Kasumi-1 (cell line): ENCODE data around the gene KIF4A.
A peak's percentile ranks its signal among the peaks of the same experiment; 100 is the strongest.

ENCODE experiments used
- DNase-seq, 2 experiments: peaks; one replicate each; lab custom pipeline; 2025; lab: John Stamatoyannopoulos, UW

The KIF4A gene

DNA sequence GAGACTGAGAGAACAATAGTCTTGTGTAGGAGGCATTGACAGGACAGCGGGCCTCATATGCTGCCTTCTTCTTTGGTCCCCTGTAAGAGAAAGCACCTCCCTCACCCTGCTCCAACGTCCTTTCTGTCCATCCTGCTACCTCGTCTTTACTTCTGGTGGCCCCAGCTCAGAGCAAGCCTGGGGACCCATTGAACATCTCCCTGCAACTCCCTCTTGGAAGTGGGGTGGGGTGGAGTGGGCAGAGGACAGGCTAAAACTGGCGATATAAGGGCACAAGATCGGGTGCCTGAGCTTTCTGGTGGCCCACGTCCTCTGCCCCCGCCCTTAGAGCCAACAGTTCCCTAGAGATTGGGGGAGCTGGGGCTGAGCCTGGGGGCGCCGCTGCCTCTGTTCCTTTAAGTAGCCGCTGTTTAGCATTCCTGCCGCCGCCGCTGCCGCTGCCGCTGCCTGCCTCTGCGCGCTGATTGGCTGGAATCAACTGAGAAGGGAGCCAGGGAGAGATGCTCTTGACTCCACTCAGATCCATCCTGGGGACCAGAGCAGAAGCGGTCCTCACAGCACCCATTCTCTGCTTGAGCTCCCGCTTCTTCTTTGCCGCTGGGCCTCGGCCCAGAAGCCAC, 154.5 kb downstream of the KIF4A start, which contains the start of gene DLG3:
TSS of gene DLG3 (plus strand) at position 510 of the 620 bp plus-strand sequence. CDS start 367 bp downstream, outside the sequence.
- no peak for DNase-seq

DNA sequence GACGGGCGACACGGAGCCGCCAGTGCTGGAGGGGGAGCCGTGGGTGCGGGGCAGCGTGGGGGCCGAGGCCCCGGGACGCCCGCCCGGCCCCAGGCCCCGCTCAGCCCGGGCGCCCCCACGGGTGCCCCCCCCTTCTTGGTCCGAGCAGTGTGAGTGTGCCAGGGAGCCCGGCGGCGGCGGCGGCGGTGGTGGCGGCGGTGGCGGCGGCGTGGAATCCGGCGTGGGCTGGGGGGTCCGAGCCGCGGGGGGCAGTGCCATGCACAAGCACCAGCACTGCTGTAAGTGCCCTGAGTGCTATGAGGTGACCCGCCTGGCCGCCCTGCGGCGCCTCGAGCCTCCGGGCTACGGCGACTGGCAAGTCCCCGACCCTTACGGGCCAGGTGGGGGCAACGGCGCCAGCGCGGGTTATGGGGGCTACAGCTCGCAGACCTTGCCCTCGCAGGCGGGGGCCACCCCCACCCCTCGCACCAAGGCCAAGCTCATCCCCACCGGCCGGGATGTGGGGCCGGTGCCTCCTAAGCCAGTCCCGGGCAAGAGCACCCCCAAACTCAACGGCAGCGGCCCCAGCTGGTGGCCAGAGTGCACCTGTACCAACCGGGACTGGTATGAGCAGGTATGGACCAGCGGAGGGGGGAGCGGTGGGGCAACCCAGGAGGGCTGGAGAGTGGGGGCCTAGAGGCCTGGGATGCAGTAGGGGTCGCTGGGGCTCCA, 155.2 kb downstream of the KIF4A start:
- no peak for DNase-seq

DNA sequence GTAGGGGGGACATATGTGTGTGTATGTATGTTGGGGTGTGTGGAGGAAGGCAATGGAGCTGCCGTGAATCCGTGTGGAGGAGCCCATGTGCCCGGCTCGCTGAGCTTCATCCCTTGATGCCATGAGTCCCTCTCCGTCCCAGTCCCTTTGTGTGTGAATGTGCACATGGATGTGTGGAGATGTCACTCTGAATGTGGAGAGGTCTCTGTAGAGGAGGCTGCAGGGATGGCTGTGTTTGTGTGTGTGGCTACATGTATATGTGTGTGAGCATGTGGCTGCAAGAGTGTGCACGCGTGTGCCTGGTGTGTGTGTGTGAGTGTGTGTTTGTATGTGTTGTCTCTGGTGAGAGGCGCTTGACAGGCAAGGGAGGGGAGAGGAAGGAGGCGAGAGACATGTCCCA, 156.0 kb downstream of the KIF4A start:
- DNase-seq, result no peak

DNA sequence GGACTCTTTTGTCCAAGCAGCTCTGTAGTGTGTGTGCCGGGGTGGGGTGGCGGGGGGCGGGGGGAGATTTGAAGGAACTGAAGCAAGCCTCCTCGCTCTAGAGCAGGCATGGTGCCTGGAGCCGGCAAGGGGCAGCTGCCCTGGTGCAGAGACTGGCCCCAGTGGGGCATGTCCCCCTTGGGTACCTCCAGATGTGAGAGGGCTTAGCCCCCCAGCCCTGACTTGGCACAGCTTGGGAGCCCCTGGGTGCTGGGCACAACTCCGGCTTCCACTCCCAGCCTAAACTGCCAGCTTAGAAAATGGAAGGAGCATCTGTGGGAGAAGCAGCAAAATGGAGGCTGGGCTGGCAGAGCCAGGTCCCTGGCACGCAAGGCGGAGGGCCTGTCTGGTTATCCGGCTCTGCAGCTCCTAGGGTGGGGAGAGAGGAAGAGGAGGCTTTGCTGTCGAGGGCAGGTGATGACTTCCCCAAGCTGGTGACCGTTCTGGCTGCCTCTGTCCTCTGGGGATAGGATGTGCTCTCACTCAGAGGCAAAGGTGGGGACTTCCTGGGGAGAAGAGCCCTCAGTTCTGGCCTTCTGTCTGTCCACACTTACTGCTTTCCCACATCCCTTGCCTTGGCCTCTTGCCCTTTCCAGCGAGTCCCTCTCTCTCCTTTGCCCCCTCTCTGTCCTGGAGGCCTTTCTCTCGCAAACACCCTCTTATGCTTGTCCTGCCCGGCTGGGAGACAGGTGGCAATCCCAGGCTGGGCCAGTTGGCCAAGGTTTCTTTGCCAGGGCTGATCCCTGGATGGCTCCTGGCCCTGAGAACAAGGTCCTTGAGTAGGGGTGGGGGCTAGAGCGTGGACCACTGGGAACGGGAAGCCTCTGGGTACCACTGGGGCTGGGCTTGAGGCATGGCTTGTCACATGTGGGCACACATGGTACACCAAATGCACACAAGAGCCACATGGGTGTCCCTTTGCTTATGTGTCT, 156.8 kb downstream of the KIF4A start:
- DNase-seq, result no peak

DNA sequence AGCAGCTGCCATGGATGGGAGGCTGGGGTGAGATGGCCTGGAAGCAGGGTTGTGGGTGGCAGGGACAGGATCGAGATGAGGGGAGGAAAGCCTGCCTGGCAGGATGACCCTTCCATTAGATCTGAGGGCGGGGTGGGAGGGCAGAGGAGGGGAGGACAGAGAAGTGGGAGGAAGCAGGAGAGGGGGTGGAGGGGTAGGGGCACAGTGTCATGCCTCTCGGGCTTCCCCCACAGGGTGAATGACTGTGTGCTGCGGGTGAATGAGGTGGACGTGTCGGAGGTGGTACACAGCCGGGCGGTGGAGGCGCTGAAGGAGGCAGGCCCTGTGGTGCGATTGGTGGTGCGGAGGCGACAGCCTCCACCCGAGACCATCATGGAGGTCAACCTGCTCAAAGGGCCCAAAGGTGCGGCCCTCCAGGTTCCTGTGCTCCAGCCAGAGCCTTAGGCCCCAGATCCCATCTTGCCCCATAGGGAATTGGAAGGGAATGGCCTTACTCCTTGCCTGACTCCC, 159.6 kb downstream of the KIF4A start:
- DNase-seq, result no peak

DNA sequence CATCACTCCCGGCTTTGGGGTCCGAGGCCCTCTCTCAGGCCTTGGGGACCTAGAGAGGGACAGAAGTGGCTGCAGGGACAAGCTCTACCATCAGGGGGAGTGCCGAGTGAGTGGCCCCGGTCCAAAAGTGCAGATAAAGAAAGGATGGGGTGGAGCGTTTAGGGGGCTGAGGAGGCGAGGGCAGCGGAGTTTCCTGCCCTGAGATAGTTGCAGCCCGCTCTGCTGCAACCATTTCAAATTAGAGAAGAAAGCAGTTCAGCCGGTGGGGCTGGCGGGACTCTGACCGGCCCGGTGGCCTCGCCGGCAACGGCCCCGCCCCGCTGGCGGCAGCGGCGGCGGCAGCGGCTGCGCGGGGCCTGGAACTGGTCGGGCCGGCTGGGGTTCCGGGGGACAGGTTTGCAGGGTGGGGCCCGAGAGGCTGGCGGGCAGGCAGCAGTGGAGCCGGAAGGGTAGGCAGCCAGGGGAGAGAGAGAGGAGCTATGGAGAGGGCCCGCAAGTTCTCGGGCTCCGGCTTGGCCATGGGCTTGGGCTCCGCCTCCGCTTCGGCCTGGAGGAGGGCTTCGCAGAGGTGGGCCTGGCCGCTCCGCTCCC, 162.3 kb downstream of the KIF4A start:
- DNase-seq, result peak; percentile 27 to 44

DNA sequence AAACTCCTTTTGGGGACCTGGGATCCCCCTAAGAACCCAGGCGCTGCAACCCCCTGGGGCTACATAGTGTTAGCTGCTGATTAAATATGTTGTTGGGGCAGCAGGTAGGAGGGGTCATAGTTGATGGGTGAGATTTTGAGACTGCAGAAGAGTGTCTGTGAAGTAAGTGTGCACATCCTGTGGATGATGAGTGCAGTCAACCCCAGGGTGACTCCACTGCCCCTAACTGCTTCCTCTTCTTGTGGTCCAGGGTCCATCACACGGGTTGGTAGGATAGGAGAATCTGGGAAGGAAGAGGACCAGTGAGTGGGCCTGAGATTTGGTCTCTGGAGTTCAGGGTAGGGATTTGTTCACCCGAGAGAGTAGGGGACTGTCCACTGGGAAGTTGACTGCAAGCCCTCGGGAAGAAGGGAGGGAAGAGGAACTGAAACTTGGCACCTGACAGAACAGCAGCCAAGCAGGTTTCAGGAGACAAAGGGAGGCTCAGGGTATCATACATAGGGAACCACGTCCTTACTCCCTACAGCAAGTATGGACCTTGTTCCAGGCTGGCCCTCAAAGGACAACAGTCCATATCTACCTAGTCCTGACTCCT, 163.2 kb downstream of the KIF4A start:
- DNase-seq, result no peak

DNA sequence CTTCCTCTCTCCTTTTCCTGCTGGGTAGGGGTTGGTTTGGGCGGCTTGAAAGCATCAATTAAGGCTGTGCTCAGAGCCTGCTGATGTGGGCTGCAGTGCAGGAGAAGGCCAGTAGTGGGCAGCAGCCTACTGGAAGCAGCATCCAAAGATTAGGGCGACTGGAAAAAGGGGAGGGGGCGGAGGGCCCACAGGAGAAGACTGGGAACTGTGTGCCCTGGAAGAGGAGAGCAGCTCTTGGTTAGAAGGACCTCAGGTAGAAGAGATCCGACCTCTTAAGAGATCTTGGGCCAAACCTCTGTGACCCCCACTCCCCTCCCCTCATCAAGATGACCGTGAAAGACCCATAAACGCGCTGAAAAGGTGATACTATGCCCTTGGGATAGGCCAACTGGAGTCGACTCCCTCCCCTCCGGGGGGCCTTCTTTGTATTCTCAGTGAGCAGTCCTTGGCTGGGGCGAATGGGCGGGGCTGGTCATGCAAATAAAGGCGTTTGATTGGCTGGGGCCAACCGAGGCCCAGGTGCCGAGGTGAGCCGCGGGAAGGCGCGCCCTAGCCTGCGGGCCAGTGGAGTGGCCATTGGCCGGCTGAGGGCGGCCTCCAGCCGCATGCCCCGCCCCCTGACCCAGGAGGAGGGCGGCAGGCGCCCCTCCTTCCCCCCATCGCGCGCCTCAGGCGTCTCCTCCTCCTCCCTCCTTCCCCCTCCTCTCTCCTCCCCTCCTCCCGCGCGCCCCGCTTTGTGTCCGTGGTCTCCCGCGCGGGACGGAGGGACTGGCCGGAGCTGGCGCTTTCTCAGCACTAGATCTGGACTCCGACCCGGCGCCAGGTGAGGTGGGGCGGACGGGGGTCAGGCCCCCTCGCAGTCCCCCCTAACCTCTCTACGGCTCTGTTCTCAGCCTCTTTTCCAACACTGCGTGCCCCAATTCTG, 164.8 kb downstream of the KIF4A start:
- DNase-seq, result peak; percentile 40 to 41

DNA sequence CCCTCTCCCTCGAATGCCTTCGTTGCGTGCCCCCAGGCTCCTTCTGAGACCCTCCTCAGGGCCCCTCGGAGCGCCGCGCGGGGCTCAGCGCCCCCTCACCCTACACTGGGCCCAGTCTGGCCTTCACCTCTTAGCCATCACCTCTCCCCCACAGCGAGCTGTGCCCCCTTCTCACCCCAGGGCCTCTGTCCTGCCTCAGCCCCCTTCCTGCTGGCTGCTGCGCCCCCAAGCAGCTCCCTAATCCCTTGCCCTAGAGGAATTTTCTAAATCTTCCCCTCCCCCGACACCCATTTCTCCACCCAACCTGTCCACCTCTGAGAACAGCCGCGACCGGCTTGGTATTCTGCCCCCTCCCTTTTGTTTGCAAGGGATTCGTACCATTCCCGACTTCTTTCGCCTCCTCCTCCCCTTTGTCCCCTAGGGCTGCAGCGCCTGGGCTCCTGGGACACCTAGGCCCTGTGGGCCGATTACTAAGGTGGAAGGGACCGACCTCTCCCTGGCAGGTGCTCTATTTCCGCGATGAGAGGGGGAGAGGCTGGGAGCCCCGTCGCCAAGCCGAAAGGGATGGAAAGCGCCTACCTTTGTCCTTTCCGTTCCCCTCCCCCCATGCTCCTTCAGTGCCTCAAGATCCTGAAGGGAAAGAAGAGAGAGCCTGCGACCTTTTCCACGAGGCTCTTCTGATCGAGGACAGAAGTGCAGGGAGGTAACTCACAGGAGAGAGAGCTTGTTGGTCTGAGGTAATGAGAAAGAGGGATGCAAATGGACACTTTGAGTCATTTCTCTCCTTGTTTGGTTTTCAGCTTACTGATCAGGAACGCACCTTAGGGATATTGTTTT, 165.7 kb downstream of the KIF4A start:
- DNase-seq, result no peak

DNA sequence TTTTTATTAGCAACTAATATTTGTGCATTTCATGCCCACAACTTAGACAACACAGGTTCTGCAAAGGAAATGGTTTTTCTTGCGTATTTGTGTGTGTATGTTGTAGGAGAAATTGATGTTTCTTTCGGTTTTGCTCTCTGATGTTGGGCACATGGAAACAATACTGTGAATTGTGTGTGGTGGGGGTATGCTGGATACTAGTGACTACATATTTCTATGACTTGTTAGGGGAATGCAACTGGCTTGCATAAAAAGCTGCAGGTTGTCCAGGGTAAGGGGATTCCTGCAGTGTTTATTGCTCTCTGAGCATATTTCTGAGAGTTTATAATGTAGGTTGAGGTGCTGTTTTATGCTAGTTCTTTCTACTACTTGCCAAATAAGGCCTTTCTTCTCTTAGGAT, 166.4 kb downstream of the KIF4A start:
- no peak for DNase-seq

DNA sequence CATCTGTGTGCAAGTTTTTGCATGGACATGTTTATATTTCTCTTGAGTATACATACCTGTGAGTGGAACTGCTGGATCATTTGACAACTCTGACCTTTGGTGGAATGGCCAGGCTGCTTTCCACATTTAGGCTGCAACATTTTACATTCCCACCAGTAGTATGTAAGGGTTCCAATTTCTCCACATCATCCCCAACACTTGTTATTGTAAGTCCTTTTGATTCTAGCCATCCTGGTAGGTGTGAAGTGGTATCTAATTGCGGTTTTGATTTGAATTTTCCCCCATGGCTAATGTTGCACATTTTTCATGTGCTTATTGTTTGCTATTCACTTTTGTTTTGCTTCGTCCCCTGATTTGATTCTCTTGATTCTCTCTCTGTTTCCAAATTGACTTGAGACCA, 171.1 kb downstream of the KIF4A start:
- no peak for DNase-seq

DNA sequence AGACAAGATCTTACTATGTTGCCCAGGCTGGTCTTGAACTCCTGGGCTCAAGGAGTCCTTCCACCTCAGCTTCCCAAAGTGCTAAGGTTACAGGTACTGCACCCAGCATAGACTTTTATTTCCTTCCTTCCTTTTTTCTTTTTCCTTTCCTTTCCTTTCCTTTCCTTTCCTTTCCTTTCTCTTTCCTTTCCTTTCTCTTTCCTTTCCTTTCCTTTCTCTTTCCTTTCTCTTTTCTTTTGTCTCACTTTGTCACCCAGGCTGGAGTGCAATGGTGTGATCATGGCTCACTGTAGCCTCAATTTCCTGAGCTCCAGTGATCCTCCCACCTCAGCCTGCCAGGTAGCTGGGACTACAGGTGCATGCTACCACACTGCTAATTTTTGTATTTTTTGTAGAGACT, 174.1 kb downstream of the KIF4A start:
- no peak for DNase-seq

DNA sequence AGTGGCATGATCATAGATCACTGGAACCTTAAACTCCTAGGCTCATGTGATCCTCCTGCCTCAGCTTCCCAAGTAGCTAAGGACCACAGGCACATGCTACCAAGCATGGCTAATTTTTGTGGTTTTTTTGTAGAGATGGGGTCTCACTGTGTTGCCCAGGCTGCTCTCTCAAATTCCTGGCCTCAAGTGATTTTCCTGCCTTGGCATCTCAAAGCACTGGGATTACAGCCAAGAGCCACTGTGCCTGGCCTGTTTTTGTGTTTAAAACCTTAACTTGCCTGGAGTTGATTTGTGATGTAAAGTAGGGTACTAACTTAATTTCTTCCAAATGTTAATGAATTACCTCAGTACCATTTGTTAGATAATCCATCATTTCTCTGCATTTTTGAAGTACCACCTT, 177.1 kb downstream of the KIF4A start:
- no peak for DNase-seq

DNA sequence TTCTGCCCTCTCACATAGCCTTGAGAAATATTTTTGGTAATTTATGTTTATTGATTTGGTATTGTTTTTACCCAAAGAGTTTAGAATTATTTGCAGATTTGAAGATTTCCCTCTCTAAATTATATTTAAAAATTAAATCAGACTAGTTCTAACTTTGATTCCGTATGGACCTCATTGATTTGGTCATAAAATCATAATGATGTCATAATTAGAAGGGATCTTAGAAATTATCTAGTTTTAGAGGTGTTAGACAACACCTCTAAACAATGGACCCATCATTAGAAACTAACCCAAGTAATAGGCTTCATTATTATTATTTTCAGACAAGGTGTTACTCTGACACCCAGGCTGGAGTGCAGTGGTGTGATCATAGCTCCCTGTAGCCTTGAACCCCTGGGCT, 178.8 kb downstream of the KIF4A start:
- no peak for DNase-seq
